HEK293 (cell line): Measurements from ENCODE around the gene OTC.

Experiments
- CTCF ChIA-PET: fragments of 350-600 bp; formaldehyde crosslinking; extraction: SDS; loops from one replicate; lab custom pipeline; 2021; ENCODE audit warnings: antibody characterized with exemption; lab: Yijun Ruan, JAX
- POLR2A ChIA-PET: fragments of 300-600 bp; formaldehyde crosslinking; extraction: SDS; loops from one replicate; lab custom pipeline; 2020; ENCODE audit warnings: antibody characterized with exemption, inconsistent platforms; lab: Yijun Ruan, JAX
- H3K27ac ChIP-seq: fragments of 200-500 bp; sonication (Bioruptor generic); 2 replicates; pipeline ENCODE4 v1.5.1; 2014; ENCODE audit warnings: low read depth, low read length, control low read depth, inconsistent platforms; ENCODE audit errors: extremely low read depth
- H3K36me3 ChIP-seq, 2 experiments: fragments of 200-500 bp in 1 of 2; sonication (Bioruptor generic) in 1 of 2; 1 replicate in 1 of 2; 2 replicates in 1 of 2; pipeline ENCODE4 v1.5.1; 2014 to 2017; ENCODE audit warnings: inconsistent platforms in 2 of 2, low read length in 2 of 2; ENCODE audit not compliant: control insufficient read depth in 2 of 2, insufficient read depth in 1 of 2
- H3K4me1 ChIP-seq: fragments of 200-500 bp; sonication (Bioruptor generic); 2 replicates; pipeline ENCODE4 v1.5.1; 2014; ENCODE audit warnings: mild to moderate bottlenecking, low read length, inconsistent platforms; ENCODE audit not compliant: control insufficient read depth, insufficient read depth
- H3K4me3 ChIP-seq: 2 replicates; pipeline ENCODE4 v1.5.1; 2011; ENCODE audit warnings: low read depth, mild to moderate bottlenecking, control low read depth, low read length, moderate library complexity
- H3K9me3 ChIP-seq: fragments of 200-500 bp; sonication (Bioruptor generic); 2 replicates; pipeline ENCODE4 v1.5.1; 2014; ENCODE audit warnings: low read depth, low read length, inconsistent platforms; ENCODE audit not compliant: control insufficient read depth, insufficient read depth
- GLIS1 ChIP-seq: fragments of 450-650 bp; formaldehyde crosslinking; IDR thresholded peaks from 2 replicates; pipeline ENCODE4 v1.5.1; 2016; ENCODE audit warnings: missing biosample characterization, missing genetic modification characterization
- HIC1 ChIP-seq: fragments of 450-650 bp; formaldehyde crosslinking; IDR thresholded peaks from 2 replicates; pipeline ENCODE4 v1.5.1; 2016; ENCODE audit warnings: missing biosample characterization, missing genetic modification characterization
- HOXC10 ChIP-seq: sonication (generic); formaldehyde crosslinking; IDR thresholded peaks from 2 replicates; pipeline ENCODE4 v1.8.1; 2023; ENCODE audit warnings: mild to moderate bottlenecking, missing genetic modification reagents
- HOXD13 ChIP-seq: sonication (generic); formaldehyde crosslinking; IDR thresholded peaks from 2 replicates; pipeline ENCODE4 v1.8.0; 2022; ENCODE audit warnings: missing genetic modification reagents, borderline replicate concordance
- YY1 ChIP-seq: fragments of 450-650 bp; formaldehyde crosslinking; IDR thresholded peaks from 2 replicates; pipeline ENCODE4 v1.5.1; 2018; ENCODE audit warnings: missing biosample characterization, missing genetic modification characterization
- ZFP3 ChIP-seq: fragments of 450-650 bp; formaldehyde crosslinking; IDR thresholded peaks from 2 replicates; pipeline ENCODE4 v1.5.1; 2016; ENCODE audit warnings: low read depth, missing biosample characterization, missing genetic modification characterization
- ZIC2 ChIP-seq: fragments of 450-650 bp; formaldehyde crosslinking; IDR thresholded peaks from 2 replicates; pipeline ENCODE4 v1.5.1; 2016; ENCODE audit warnings: missing biosample characterization, missing genetic modification characterization
- ZNF10 ChIP-seq: fragments of 450-650 bp; formaldehyde crosslinking; IDR thresholded peaks from 2 replicates; pipeline ENCODE4 v1.5.1; 2017; ENCODE audit warnings: missing biosample characterization, missing genetic modification characterization
- ZNF274 ChIP-seq, 2 experiments: fragments of 200-500 bp in 1 of 2; fragments of 450-650 bp in 1 of 2; sonication (Bioruptor generic) in 1 of 2; formaldehyde crosslinking in 1 of 2; IDR thresholded peaks; 2 replicates each; pipeline versions ENCODE4 v1.5.1 to v1.6.1; 2014 to 2016; ENCODE audit warnings: borderline replicate concordance in 1 of 2, inconsistent platforms in 1 of 2, low read length in 1 of 2, missing biosample characterization in 1 of 2, missing genetic modification characterization in 1 of 2
- ZNF280D ChIP-seq: fragments of 450-650 bp; formaldehyde crosslinking; IDR thresholded peaks from 2 replicates; pipeline ENCODE4 v1.5.1; 2016; ENCODE audit warnings: missing biosample characterization, missing genetic modification characterization
- ZNF350 ChIP-seq: fragments of 450-650 bp; formaldehyde crosslinking; IDR thresholded peaks from 2 replicates; pipeline ENCODE4 v1.5.0; 2017; ENCODE audit warnings: missing biosample characterization, mild to moderate bottlenecking, missing genetic modification characterization
- ZNF366 ChIP-seq: fragments of 450-650 bp; formaldehyde crosslinking; conservative IDR thresholded peaks from 2 replicates; pipeline ENCODE4 v1.5.1; 2016; ENCODE audit warnings: missing biosample characterization, missing genetic modification characterization
- ZNF391 ChIP-seq: fragments of 450-650 bp; formaldehyde crosslinking; IDR thresholded peaks from 2 replicates; pipeline ENCODE4 v1.5.1; 2016; ENCODE audit warnings: low read depth, missing biosample characterization, missing genetic modification characterization, borderline replicate concordance
- ZNF416 ChIP-seq: fragments of 450-650 bp; formaldehyde crosslinking; IDR thresholded peaks from 2 replicates; pipeline ENCODE4 v1.5.1; 2016; ENCODE audit warnings: missing biosample characterization, missing genetic modification characterization
- ZNF555 ChIP-seq: fragments of 450-650 bp; formaldehyde crosslinking; conservative IDR thresholded peaks from 2 replicates; pipeline ENCODE4 v1.5.1; 2017; ENCODE audit warnings: missing biosample characterization, mild to moderate bottlenecking, missing genetic modification characterization, inconsistent platforms
- ZNF621 ChIP-seq: fragments of 450-650 bp; formaldehyde crosslinking; IDR thresholded peaks from 2 replicates; pipeline ENCODE4 v1.5.1; 2017; ENCODE audit warnings: missing biosample characterization, missing genetic modification characterization
- ZNF626 ChIP-seq: fragments of 450-650 bp; sonication (Bioruptor Pico); formaldehyde crosslinking; IDR thresholded peaks from 2 replicates; pipeline ENCODE4 v1.5.1; 2018; ENCODE audit warnings: missing biosample characterization, missing genetic modification characterization, inconsistent platforms
- ZNF639 ChIP-seq: fragments of 450-650 bp; formaldehyde crosslinking; IDR thresholded peaks from 2 replicates; pipeline ENCODE4 v1.5.1; 2016; ENCODE audit warnings: missing biosample characterization, missing genetic modification characterization
- ZNF785 ChIP-seq: fragments of 450-650 bp; formaldehyde crosslinking; IDR thresholded peaks from 2 replicates; pipeline ENCODE4 v1.5.1; 2016; ENCODE audit warnings: missing biosample characterization, missing genetic modification characterization
- ZNF792 ChIP-seq: fragments of 450-650 bp; formaldehyde crosslinking; IDR thresholded peaks from 2 replicates; pipeline ENCODE4 v1.5.1; 2016; ENCODE audit warnings: missing biosample characterization, missing genetic modification characterization
- ZNF843 ChIP-seq: fragments of 450-650 bp; formaldehyde crosslinking; IDR thresholded peaks from 2 replicates; pipeline ENCODE4 v1.5.1; 2016; ENCODE audit warnings: missing biosample characterization, missing genetic modification characterization
- ZSCAN18 ChIP-seq: fragments of 450-650 bp; formaldehyde crosslinking; IDR thresholded peaks from 2 replicates; pipeline ENCODE4 v1.5.1; 2016; ENCODE audit warnings: missing biosample characterization, missing genetic modification characterization
- ZSCAN4 ChIP-seq: fragments of 450-650 bp; formaldehyde crosslinking; IDR thresholded peaks from 2 replicates; pipeline ENCODE4 v1.5.1; 2017; ENCODE audit warnings: missing biosample characterization, missing genetic modification characterization

The OTC gene

GRCh38 chrX:38311743-38312142 lies 40.7 kb upstream of the OTC start (continued):
- TF ChIP-seq ZNF621 (no peak), GLIS1 (tag by site-specific recombination) (no peak), ZNF391 (tag by site-specific recombination) (no peak), ZNF416 (tag by site-specific recombination) (no peak), ZNF626 (tag by site-specific recombination) (no peak)

DNA sequence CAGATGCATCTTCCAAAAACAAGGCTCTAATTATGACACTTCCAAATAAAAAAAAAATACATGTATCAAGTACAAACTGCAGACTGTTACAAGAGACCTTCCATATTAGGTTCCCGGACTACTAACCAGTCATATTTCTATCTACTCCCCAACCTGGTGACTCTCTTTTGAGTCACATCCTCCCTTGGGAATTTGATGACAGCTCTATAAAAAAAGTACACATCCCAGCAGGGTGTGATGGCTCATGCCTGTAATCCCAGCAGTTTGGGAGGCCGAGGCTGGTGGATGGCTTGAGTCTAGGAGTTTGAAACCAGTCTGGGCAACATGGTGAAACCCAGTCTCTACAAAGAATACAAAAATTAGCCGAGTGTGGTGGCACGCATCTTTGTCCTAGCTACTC lies 40.0 kb upstream of the OTC start:
- TF ChIP-seq ZSCAN4 (tag by site-specific recombination) (no peak), ZNF785 (tag by site-specific recombination) (no peak), ZNF366 (tag by site-specific recombination) (no peak), ZNF10 (no peak), ZNF555 (tag by site-specific recombination) (no peak), ZNF626 (tag by site-specific recombination) (no peak), HIC1 (tag by site-specific recombination) (peak; percentile 50; the same call in 1 of the 2 replicates), HOXD13 (CRISPR knock-in tag) (no peak), ZIC2 (tag by site-specific recombination) (0 out of 2 replicates have a peak, but pooled peaks have one; percentile 10), ZFP3 (no peak), ZNF639 (tag by site-specific recombination) (peak; percentile 43; the same call in 1 of the 2 replicates)
- CTCF ChIA-PET = interaction anchor here (0.7 kb wide), 1 partner anchor 1390 kb away, joined by 3 read pairs; no protein-coding TSS in a partner anchor
- POLR2A ChIA-PET = no interaction called here
- no peaks in the 10 kb centered on the region for H3K9me3 ChIP-seq
- H3K4me1 ChIP-seq = no peaks in the 10 kb centered on the region
- H3K27ac ChIP-seq = no peak overlapping the region
- no peak overlapping the region for H3K4me3 ChIP-seq
- peaks cover 0 to 8% of the 10 kb centered on the region in 2 experiments for H3K36me3 ChIP-seq

DNA sequence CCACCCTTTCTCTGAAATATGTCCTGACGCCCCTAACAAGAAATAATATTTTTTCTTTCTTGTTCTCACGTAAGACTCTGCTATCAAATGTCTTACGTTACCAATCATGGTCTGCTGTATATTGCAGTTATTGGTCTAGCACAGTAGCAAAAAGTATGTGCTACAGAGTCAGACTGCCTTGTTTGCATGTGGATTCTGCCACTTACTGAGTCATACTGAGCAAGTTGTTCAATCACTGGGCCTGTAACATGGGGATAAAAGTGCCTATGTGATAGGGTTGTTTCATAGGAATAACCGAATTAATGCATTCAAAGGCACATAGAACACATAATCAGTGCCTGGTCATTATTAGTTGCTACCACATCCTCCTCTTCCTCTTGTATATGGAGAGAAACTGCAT lies 39.2 kb upstream of the OTC start:
- peaks cover 0 to 8% of the 10 kb centered on the region in 2 experiments for H3K36me3 ChIP-seq
- ChIA-PET CTCF (no interaction called here), POLR2A (no interaction called here)
- no peak overlapping the region for H3K4me3 ChIP-seq
- H3K9me3 ChIP-seq = no peaks in the 10 kb centered on the region
- no peaks in the 10 kb centered on the region for H3K4me1 ChIP-seq
- H3K27ac ChIP-seq = no peak overlapping the region
- TF ChIP-seq ZSCAN18 = no peak
- TF ChIP-seq ZNF350 (tag by site-specific recombination) = no peak
- no peak for TF ChIP-seq ZNF792 (tag by site-specific recombination)
- TF ChIP-seq ZNF639 (tag by site-specific recombination) = no peak
- no peak for TF ChIP-seq ZNF280D (tag by site-specific recombination)
- TF ChIP-seq ZNF843 (tag by site-specific recombination) = no peak
- no peak for TF ChIP-seq HOXC10 (CRISPR knock-in tag)
- no peak for TF ChIP-seq ZNF274 (IDR thresholded peaks at IDR 0.05; ENCODE audit: low read length)
- no peak for TF ChIP-seq ZNF274 (tag by site-specific recombination; IDR thresholded peaks at IDR 0.05; ENCODE audit: borderline replicate concordance)
- no peak for TF ChIP-seq YY1 (tag by site-specific recombination)
